Neuron (in vitro differentiated cells): ENCODE measurements around the gene WIPF3.

Experiments
- H2AFZ ChIP-seq: one replicate; pipeline ENCODE4 v1.6.1; 2013; ENCODE audit warnings: low read depth, mild to moderate bottlenecking, inconsistent platforms, low read length, moderate library complexity
- H3K27me3 ChIP-seq: one replicate; pipeline ENCODE4 v1.6.1; 2013; ENCODE audit warnings: low read length; ENCODE audit not compliant: insufficient read depth
- H3K36me3 ChIP-seq: one replicate; pipeline ENCODE4 v1.6.1; 2013; ENCODE audit warnings: low read length; ENCODE audit not compliant: insufficient read depth
- H3K4me1 ChIP-seq: one replicate; pipeline ENCODE4 v1.6.1; 2013; ENCODE audit warnings: low read length; ENCODE audit not compliant: insufficient read depth
- H3K4me3 ChIP-seq: 2 replicates; pipeline ENCODE4 v1.5.1; 2013; ENCODE audit warnings: mild to moderate bottlenecking, low read length, moderate library complexity
- H3K9me3 ChIP-seq: one replicate; pipeline ENCODE4 v1.6.1; 2013; ENCODE audit warnings: low read length

WIPF3 gene, protein sequence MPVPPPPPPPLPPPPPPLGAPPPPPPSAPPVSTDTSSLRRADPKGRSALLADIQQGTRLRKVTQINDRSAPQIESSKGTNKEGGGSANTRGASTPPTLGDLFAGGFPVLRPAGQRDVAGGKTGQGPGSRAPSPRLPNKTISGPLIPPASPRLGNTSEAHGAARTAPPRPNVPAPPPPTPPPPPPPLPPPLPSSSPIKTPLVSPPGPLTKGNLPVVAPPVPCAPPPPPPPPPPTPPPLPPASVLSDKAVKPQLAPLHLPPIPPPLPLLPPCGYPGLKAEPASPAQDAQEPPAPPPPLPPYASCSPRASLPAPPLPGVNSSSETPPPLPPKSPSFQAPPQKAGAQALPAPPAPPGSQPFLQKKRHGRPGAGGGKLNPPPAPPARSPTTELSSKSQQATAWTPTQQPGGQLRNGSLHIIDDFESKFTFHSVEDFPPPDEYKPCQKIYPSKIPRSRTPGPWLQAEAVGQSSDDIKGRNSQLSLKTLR

DNA sequence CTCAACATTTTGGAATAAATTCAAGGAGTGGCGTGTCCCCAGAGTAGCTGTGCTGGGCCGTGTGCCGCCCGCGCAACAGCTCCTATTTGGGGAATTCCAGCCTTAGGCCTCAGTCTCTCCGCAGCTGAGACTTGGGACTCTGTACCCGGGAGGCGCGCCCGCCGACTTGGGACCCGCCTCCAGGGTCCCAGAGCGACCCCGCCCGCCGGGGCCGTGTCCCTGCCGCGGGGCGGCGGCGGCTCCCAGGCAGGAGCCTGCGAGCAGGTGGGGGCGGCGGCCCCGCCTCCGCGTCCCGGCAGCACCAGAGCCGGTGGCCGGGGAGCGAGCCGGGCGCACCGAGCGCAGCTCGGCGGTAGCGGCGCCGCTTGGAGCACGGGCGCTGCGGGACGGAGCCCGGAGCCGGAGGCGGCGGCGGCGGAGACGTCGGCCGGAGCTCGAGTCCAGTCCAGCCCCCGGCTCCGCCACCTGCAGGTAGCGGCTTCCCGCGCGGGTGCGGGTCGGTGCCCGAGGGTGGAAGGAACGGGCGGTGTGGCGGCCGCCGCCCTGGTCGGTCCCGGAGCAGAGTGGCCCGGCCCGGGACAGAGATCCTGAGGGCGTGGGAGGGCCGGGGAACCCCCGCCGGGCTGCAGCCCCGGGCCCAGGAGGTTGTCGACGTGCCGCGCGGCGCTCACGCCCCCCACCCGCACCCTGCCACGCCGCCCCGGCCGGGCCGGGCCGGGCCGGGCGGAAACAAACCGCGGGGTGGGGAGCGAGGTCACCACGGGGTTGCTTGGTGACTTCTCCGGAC, at the start of gene WIPF3:
TSS of gene WIPF3 (plus strand) at position 301 of the 787 bp plus-strand sequence. CDS start 28,217 bp downstream, outside the sequence.
- Histone ChIP-seq H3K27me3 (peaks cover 66% of the 10 kb centered on the region), H3K36me3 (no peaks in the 10 kb centered on the region), H3K4me1 (peaks cover 6% of the 10 kb centered on the region), H3K4me3 (peak within 1 kb of the TSS; percentile 38), H3K9me3 (no peaks in the 10 kb centered on the region), H2AFZ (peak within 1 kb of the TSS; percentile 86)

DNA sequence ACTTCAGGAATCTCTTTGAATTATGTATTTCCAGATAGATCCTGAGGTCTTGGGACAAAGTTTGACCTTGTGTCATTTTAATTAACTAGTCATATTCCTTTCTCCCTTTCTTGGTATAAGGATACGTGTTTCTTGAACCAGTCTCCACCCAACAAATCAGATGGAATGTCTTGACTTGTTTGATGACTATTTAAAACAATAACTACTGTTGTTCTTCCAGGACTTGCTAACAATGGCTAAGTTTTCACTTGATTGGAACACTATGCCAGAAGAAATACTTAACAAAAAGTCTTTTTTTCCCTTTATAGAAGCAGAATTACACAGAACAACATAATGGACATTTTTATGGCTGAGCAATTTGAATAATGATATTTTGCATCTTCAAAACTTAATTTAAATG, 43.0 kb upstream of the WIPF3 start:
- Histone ChIP-seq H2AFZ (no peak overlapping the region), H3K4me1 (no peaks in the 10 kb centered on the region), H3K36me3 (no peaks in the 10 kb centered on the region), H3K27me3 (peaks cover 10% of the 10 kb centered on the region), H3K9me3 (no peaks in the 10 kb centered on the region), H3K4me3 (no peak overlapping the region)

DNA sequence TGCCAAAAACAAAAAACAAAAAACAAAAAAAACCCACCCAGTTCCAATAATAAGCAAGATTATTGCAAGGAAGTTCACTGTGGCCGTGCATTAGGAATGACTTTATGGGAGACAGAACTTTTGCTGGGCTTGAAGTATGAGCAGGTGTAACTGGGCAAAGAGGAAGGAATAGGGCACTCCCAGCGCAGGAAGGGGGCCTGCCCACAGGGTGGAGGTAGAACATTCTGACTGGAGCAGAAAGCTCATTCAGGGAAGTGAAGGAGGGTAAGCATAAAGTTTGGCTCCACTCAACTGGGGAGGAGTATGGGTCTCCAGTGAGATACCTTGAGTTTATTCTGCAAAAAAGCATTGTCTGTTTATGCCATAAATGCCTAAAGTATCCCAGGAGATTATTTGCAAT, 42.1 kb upstream of the WIPF3 start:
- Histone ChIP-seq H2AFZ (no peak overlapping the region), H3K4me1 (no peaks in the 10 kb centered on the region)

DNA sequence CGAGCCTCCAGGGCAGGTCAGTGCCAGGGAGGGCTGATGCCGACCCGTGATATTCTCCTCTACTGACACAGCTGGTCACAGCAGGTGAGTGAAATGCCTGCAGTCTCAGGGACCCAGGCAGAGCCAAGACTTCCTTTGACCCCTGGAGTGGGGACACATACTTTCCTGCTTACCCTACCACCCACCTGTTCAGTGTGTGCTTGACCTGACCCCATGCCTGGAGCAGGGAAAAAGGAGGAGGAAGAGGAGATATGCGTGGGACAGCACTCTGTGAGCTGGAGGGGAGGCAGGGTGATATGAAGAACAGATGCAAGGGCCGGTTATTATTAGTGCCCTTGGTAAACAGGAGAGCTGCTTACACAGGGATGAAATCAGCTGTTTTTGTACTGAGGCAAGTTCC, 40.8 kb upstream of the WIPF3 start:
- Histone ChIP-seq H3K27me3 (peaks cover 10% of the 10 kb centered on the region), H2AFZ (no peak overlapping the region), H3K9me3 (no peaks in the 10 kb centered on the region), H3K4me3 (no peak overlapping the region), H3K36me3 (no peaks in the 10 kb centered on the region), H3K4me1 (no peaks in the 10 kb centered on the region)

More for the DNA sequence above, 42.1 kb upstream of the WIPF3 start:
- Histone ChIP-seq H3K9me3 (no peaks in the 10 kb centered on the region), H3K4me3 (no peak overlapping the region), H3K36me3 (no peaks in the 10 kb centered on the region), H3K27me3 (peaks cover 10% of the 10 kb centered on the region)

DNA sequence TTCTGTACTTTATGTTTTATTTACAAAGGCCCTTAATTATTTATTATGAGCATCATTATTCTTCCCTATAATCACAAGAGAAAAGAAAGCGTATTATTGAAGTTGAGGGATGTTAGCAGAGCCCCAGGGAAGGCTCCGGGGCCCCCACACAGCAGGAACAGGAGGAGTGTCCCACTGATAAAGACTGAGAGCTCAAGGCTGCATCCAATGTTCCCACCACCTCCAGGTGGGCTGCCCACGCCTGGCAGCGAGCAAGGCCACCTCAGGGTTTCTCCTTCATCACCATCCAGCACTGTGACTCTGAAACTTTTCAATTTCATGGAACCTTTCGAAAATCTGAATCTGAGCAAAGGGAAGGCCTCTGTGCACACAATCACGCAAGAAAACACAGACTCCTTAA, 35.9 kb upstream of the WIPF3 start:
- Histone ChIP-seq H3K9me3 (no peaks in the 10 kb centered on the region), H2AFZ (no peak overlapping the region), H3K36me3 (no peaks in the 10 kb centered on the region), H3K27me3 (peaks cover 3% of the 10 kb centered on the region), H3K4me1 (peaks cover 5% of the 10 kb centered on the region), H3K4me3 (no peak overlapping the region)

DNA sequence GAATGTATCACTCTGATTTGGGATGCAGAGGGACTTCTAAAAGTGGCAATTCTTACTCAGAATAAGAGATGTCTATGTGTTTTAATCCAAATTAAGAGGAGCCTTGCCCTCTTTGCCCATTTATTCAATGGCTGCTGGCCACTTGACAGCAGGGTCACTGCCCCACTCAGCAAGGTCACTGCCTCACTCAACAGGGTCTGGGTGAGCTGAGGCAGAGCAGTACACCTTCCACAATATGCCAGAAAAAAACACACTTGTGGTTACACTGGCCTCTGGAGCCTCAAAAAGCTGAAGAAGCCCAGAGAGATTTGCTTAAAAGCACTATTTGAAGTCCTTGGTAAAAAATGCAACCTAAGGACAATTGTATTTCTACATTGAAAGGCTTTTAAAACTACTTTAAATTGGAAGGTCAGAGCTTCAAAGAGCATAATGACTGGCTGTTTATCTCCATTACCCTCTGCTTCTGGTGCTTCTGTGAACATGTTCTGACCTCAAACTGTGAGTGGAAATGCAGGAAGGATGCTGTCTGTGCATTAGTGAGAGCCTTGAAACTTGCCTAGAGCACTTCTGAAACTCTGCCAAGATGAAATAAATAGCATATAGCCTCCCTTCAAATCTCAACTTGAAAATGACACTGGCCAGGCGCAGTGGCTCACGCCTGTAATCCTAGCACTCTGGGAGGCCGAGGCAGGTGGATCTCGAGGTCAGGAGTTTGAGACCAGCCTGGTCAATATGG, 35.1 kb upstream of the WIPF3 start:
- Histone ChIP-seq H3K27me3 (no peaks in the 10 kb centered on the region), H2AFZ (no peak overlapping the region), H3K4me1 (peaks cover 5% of the 10 kb centered on the region), H3K4me3 (no peak overlapping the region), H3K9me3 (no peaks in the 10 kb centered on the region), H3K36me3 (no peaks in the 10 kb centered on the region)

DNA sequence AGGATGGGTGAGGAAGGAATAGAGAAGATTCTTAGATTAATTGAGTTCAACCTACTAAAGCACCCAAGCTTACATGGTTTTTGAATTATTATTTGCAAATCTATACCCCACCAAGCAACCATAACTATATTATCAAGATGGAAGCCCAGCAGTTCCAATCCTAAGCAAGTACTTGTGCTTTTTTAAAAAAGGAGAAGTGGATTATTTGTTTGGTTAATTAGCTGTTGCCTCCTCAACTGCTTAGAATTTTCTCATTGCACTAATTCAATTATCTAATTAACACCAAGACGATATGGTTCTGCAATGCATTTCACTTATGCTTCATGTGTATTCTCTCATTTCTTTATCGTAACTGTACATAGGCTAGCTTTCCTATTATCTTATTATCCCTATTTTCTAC, 27.3 kb upstream of the WIPF3 start:
- no peaks in the 10 kb centered on the region for H3K9me3 ChIP-seq
- no peaks in the 10 kb centered on the region for H3K36me3 ChIP-seq
- no peak overlapping the region for H3K4me3 ChIP-seq
- H3K4me1 ChIP-seq: no peaks in the 10 kb centered on the region
- H3K27me3 ChIP-seq: no peaks in the 10 kb centered on the region
- no peak overlapping the region for H2AFZ ChIP-seq

DNA sequence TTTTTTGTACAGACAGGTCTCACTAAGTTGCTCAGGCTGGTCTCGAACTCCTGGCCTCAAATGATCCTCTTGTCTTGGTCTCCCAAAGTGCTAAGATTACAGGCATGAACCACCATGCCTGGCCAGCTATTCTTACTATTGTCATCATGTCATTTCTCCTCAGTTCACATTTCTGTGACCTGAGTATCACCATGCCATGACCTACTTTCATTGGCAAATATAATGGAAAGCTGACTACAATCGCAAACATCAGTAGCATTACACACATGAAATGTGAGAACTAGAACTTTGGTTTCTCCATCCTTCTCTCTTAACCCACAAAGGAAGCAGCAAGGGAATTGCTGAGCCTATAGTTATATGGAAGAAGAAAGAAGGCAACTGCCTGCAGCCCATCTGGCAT, 26.0 kb upstream of the WIPF3 start:
- Histone ChIP-seq H3K9me3 (no peaks in the 10 kb centered on the region), H3K4me3 (no peak overlapping the region), H3K4me1 (no peaks in the 10 kb centered on the region), H2AFZ (no peak overlapping the region), H3K27me3 (no peaks in the 10 kb centered on the region), H3K36me3 (no peaks in the 10 kb centered on the region)

DNA sequence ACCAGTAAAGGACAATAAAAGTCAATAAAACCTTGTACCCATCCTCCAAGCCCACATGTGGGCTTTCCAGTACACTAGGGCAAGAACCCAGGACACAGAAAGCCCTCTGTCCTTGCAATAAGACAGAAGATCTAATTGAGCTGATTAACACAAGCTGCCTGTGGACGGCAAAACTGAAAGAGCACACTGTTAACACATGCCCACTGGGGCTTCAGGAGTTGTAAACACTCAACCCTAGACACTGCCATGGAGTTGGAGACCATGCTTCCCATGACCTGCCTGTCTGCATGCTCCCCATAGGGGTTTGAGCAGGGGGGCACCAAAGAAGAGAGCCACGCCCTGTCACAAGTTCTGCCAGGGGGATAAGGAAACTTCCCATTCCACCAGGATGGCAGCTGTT, 22.6 kb upstream of the WIPF3 start:
- H2AFZ ChIP-seq: no peak overlapping the region
- H3K4me1 ChIP-seq: no peaks in the 10 kb centered on the region
- no peaks in the 10 kb centered on the region for H3K9me3 ChIP-seq

DNA sequence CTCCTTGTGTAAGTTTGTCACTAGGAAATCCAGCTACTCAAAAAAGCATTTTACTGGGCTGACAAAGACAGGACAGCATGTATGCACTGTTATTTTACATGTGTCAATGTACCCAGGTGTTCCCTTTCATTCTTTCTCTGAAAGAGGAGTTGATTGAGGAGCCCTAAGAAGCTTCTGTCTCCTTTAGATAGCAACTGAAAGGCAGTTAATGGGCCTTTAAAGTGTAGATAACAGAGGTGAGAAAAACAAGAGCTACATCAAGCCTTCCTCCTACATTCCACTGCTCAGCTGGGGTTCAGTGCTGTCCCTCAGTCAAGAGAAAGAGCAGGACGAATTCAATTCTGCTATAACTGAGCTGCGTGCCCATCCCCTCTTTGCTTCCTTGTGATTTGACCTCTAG, 12.8 kb upstream of the WIPF3 start:
- Histone ChIP-seq H3K36me3 (no peaks in the 10 kb centered on the region), H3K4me3 (no peak overlapping the region), H3K27me3 (peaks cover 3% of the 10 kb centered on the region), H3K4me1 (no peaks in the 10 kb centered on the region), H2AFZ (no peak overlapping the region), H3K9me3 (no peaks in the 10 kb centered on the region)

More for the DNA sequence above, 22.6 kb upstream of the WIPF3 start:
- no peaks in the 10 kb centered on the region for H3K27me3 ChIP-seq
- no peaks in the 10 kb centered on the region for H3K36me3 ChIP-seq
- H3K4me3 ChIP-seq: no peak overlapping the region

DNA sequence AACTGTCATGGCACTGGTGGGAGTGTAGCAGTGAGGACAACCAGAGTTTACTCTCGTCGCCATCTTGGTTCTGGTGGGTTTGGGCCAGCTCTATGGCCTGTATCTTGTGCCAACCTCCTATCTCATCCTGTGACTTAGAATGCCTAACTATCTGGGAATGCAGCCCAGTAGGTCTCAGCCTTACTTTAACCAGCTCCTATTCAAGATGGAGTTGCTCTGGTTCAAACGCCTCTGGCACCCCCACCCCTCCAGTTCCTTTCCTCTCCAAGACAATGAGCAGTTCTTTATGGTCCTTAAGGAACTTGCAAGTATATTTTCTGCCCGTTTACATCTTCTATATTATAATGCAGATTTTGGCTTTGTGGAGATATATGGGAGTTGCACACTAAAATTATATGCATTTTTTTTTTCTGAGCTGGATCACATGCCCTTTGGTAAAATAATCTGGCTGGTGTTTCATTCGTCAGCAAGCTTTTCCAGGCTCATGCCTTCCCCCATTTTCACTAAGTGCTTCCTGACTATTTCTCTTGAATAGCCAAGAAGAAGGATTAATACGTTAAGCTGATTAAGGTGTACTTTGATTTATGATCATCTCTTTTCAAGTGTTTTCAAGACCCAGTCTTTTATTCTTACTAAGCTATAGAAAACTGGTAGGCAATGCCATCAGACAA, 11.2 kb upstream of the WIPF3 start:
- Histone ChIP-seq H3K36me3 (no peaks in the 10 kb centered on the region), H2AFZ (no peak overlapping the region), H3K4me1 (no peaks in the 10 kb centered on the region), H3K27me3 (peaks cover 3% of the 10 kb centered on the region), H3K9me3 (no peaks in the 10 kb centered on the region), H3K4me3 (no peak overlapping the region)

DNA sequence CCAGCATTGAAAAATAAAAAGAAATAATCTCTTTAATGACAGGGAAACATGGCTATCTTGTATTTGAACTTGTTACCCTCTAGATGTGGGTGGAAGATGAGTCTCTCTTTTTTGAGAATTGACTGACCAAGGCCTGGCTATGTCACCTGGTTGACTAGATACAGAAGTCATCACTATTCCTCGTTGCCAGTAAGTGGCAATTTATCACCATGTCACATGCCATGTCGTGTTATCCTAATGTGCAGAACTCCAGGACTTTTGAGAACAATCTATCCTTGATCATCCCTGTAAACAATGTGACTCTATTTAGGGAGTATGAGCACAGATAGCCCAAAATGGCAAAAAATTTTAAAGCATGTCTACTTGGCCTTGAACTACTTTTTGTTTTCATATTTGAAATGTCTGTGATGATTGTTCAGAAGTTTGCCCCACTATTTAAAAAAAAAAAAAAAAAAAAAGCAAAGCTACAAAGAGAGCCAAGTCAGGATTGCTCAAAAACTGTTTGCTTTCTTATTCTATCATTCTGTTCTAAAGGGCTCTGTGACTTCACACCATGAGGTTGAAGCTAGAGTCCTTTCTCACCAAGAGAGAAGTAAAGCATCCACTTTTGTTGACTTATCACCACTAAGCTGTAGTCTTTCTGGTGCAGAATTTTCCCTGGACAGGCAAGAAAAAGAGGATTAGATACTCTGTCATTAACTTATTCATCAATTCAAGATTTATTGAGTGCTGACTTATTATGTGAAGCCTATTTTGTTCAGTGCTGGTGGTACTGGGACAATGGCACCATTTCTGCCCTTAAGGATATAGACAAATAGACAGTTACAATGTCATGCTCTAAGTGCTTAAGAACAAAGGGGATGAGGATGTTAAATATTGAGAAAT, 10.4 kb upstream of the WIPF3 start:
- Histone ChIP-seq H3K9me3 (no peaks in the 10 kb centered on the region), H3K4me1 (no peaks in the 10 kb centered on the region), H3K27me3 (peaks cover 3% of the 10 kb centered on the region), H2AFZ (no peak overlapping the region), H3K36me3 (no peaks in the 10 kb centered on the region), H3K4me3 (no peak overlapping the region)
